Tibial nerve (tissue), 4 donors: ENCODE results near the gene NAXD. TPM values are rescaled to one million over a fixed set of nuclear protein-coding genes. Genes with fewer than 3 reads are reported as not detected.
A peak's percentile ranks its signal among the peaks of the same experiment; 100 is the strongest.

Experiments
- DNase-seq, 2 donors: peaks; one replicate each; pipeline ENCODE4 v3.0.0-alpha.2; 2019; ENCODE audit warnings: low spot score in 2 of 2
- H3K27ac ChIP-seq, 4 donors: fragments of 200-600 bp; sonication (generic) in 3 of 4; one replicate each; pipeline ENCODE4 v1.5.1; 2017 to 2019; ENCODE audit warnings: mild to moderate bottlenecking in 1 of 4
- H3K27me3 ChIP-seq, 2 donors: fragments of 200-600 bp; sonication (generic) in 1 of 2; one replicate each; pipeline versions ENCODE4 v1.5.1 to v1.6.0; 2017 to 2019
- H3K36me3 ChIP-seq, 3 donors: fragments of 200-600 bp; sonication (generic); one replicate each; pipeline ENCODE4 v1.5.1; 2018 to 2019
- H3K4me1 ChIP-seq, 4 donors: fragments of 200-600 bp; sonication (generic) in 3 of 4; one replicate each; pipeline ENCODE4 v1.5.1; 2017 to 2019
- H3K4me3 ChIP-seq, 4 donors: fragments of 200-600 bp; sonication (generic) in 3 of 4; one replicate each; pipeline ENCODE4 v1.5.1; 2017 to 2019; ENCODE audit warnings: mild to moderate bottlenecking in 1 of 4, moderate library complexity in 1 of 4
- H3K9me3 ChIP-seq, 4 donors: fragments of 200-600 bp; sonication (generic) in 3 of 4; one replicate each; pipeline ENCODE4 v1.5.1; 2017 to 2019
- EP300 ChIP-seq, 2 donors: sonication (generic); formaldehyde crosslinking; IDR thresholded peaks; one replicate each; pipeline ENCODE4 v1.6.1; 2017; ENCODE audit warnings: antibody characterized with exemption in 2 of 2, mild to moderate bottlenecking in 1 of 2
- POLR2A ChIP-seq, 2 donors: fragments of 450-650 bp; IDR thresholded peaks; one replicate each; pipeline ENCODE4 v1.6.1; 2017; ENCODE audit warnings: antibody characterized with exemption in 2 of 2, mild to moderate bottlenecking in 2 of 2, moderate library complexity in 2 of 2
- WGBS, 2 donors: methylation state at CpG; one replicate each; pipeline ENCODE4 v1.1.5; 2018; 5-methylcytosine and 5-hydroxymethylcytosine counted together
- total RNA-seq, 4 donors: library from RNA; depleted of rRNA; stranded (reverse); fragments of >200 nt; gene quantifications; one replicate each; pipeline ENCODE4 v1.1.0, GENCODE V29; 2016
- TF ChIP-seq, protein P1 (sequence below), 5 experiments: fragments of 200-600 bp in 3 of 5; fragments of 450-650 bp in 2 of 5; sonication (generic) in 3 of 5; IDR thresholded peaks; one replicate each; pipeline ENCODE4 v1.5.1; 2016 to 2019; ENCODE audit warnings: antibody characterized with exemption in 5 of 5, mild to moderate bottlenecking in 3 of 5, moderate library complexity in 2 of 5

NAXD gene
- total RNA-seq, 4 donors from 2014 or later: 27.6 to 45.7 (median 38.5) TPM

DNA sequence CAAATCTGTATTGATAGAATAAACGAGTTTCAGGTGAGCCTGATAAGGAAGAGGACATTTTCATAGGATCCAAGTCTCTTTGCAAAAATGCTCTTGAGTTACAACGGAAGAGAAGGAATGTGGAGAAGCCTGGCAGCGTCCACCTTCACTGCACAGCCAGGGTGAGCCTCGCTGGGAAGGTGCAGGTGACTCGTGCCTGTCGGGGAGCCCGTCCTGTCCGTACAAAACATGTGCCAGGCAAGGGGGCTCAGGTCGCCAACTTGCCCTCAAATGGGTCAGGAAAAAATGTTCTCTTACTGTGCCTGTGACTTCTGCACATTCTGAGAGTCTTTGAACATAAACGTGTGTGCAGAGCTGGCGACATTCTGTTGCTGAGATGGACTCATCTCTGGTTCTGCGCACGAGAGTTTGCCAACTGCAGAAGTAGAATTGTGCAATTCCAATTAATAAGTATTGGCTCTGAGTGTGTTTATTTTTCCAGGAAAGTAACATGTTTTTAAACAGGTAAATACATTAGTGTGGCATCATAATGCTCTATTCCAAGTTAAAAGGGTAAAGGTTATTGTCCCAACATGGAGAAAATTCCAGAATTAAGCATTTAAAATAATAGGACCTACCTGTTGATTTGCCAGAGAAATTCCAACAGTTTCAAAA lies 28.6 kb downstream of the NAXD start:
- peaks cover 0 to 26% (median 3%) of the 10 kb centered on the region in 4 donors for H3K4me1 ChIP-seq
- no peak for TF ChIP-seq POLR2A (IDR thresholded peaks at IDR 0.05)
- TF ChIP-seq, protein P1, sequence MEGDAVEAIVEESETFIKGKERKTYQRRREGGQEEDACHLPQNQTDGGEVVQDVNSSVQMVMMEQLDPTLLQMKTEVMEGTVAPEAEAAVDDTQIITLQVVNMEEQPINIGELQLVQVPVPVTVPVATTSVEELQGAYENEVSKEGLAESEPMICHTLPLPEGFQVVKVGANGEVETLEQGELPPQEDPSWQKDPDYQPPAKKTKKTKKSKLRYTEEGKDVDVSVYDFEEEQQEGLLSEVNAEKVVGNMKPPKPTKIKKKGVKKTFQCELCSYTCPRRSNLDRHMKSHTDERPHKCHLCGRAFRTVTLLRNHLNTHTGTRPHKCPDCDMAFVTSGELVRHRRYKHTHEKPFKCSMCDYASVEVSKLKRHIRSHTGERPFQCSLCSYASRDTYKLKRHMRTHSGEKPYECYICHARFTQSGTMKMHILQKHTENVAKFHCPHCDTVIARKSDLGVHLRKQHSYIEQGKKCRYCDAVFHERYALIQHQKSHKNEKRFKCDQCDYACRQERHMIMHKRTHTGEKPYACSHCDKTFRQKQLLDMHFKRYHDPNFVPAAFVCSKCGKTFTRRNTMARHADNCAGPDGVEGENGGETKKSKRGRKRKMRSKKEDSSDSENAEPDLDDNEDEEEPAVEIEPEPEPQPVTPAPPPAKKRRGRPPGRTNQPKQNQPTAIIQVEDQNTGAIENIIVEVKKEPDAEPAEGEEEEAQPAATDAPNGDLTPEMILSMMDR (IDR thresholded peaks at IDR 0.05): no peak
- peaks cover 0 to 86% (median 0%) of the 10 kb centered on the region in 3 donors for H3K36me3 ChIP-seq
- no peak for DNase-seq
- WGBS, 2 donors: 77 to 82% methylated on average over 13 of the region's 13 CpGs
- H3K4me3 ChIP-seq: no peak overlapping the region
- no peak overlapping the region for H3K27ac ChIP-seq
- no peaks in the 10 kb centered on the region for H3K27me3 ChIP-seq
- H3K9me3 ChIP-seq: no peaks in the 10 kb centered on the region

DNA sequence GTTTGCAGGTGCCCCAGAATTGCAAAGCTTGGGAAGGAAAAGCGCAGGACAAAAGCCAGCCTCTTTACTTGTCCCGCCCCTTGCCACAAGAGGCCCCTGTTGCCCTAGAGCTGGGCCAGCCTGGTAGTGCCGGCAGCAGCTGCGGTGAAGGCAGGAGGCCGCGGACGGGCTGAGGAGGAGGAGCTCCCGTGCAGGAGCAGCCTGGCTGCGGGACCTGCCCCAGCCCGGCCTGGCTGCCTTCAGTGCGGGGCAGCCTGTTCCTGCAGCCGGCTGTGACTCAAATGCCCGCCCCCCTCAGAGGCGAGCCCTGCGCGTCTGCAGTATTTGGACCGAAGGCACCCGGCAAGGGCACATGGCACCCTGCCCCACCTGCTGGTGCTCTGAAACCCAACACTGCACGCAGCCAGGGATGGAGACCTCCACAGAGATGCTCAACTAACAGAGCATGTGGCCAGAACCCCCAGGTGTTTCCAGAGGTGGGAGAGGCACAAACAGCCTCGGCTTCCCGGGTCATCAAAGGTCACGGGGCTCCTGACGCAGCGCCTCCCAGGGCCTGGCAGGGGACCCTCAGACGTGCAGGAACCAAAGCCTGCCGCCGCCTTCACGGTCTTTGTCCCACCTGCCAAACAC lies 29.7 kb downstream of the NAXD start:
- H3K27ac ChIP-seq: peak overlapping the region in 1 of 4 donors; percentile 6
- peaks cover 0 to 28% (median 3%) of the 10 kb centered on the region in 4 donors for H3K4me1 ChIP-seq
- peaks cover 0 to 88% (median 0%) of the 10 kb centered on the region in 3 donors for H3K36me3 ChIP-seq
- no peak for DNase-seq
- no peaks in the 10 kb centered on the region for H3K9me3 ChIP-seq
- no peak overlapping the region for H3K4me3 ChIP-seq
- TF ChIP-seq EP300 (IDR thresholded peaks at IDR 0.05): no peak
- TF ChIP-seq, protein P1 (IDR thresholded peaks at IDR 0.05): peak; percentile 9 to 44 (median 28)
- WGBS, 2 donors: 53% methylated on average over 22 to 23 of the region's 28 CpGs
- no peaks in the 10 kb centered on the region for H3K27me3 ChIP-seq

DNA sequence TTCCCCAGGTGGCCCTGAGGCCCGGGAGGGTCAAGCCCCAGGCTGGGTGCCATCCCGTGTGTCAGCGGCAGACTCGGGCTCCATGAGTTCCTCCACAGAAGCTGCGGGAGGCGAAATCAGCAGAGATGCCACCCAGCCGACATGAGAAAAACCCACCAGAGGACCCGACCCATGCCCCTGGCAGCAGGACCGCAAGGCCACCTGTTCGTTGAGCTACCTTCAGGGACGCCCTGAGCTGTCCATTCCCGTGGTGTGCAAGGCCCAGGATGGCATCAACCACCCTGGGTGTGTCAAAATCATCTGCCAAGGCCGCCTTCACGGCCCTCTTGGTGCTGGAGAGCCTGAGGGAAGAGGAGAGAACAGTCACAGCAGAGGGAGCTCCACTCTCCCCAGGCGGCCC lies 30.4 kb downstream of the NAXD start:
- Histone ChIP-seq H3K36me3 (peaks cover 0 to 88% (median 0%) of the 10 kb centered on the region in 3 donors), H3K27me3 (no peaks in the 10 kb centered on the region), H3K27ac (no peak overlapping the region), H3K4me1 (peaks cover 0 to 23% (median 3%) of the 10 kb centered on the region in 4 donors), H3K9me3 (no peaks in the 10 kb centered on the region), H3K4me3 (no peak overlapping the region)
- TF ChIP-seq, protein P1 (IDR thresholded peaks at IDR 0.05): no peak
- TF ChIP-seq EP300 (IDR thresholded peaks at IDR 0.05): no peak
- no peak for TF ChIP-seq POLR2A (IDR thresholded peaks at IDR 0.05)
- DNase-seq: no peak
- 81 to 87% methylated on average over 9 to 14 of the region's 15 CpGs for WGBS, 2 donors

GRCh38 chr13:110646442-110647364 lies 31.4 kb downstream of the NAXD start:
- Histone ChIP-seq H3K9me3 (no peaks in the 10 kb centered on the region), H3K4me3 (no peak overlapping the region), H3K27ac (no peak overlapping the region), H3K4me1 (peaks cover 0 to 17% (median 3%) of the 10 kb centered on the region in 4 donors), H3K36me3 (peaks cover 0 to 87% (median 0%) of the 10 kb centered on the region in 3 donors), H3K27me3 (no peaks in the 10 kb centered on the region)
- 91 to 93% methylated on average over 26 to 27 of the region's 29 CpGs for WGBS, 2 donors
- TF ChIP-seq, protein P1 (IDR thresholded peaks at IDR 0.05): no peak
- no peak for TF ChIP-seq EP300 (IDR thresholded peaks at IDR 0.05)
- no peak for DNase-seq
